GM12874 (cell line): ENCODE results near the gene CHERP.

Experiments
- CTCF ChIP-seq: IDR thresholded peaks from 2 replicates; pipeline ENCODE4 v1.5.1; 2011; ENCODE audit warnings: low read depth, mild to moderate bottlenecking, control low read depth, low read length, moderate library complexity; ENCODE audit not compliant: insufficient read depth

CHERP gene

GRCh38 chr19:16509141-16510061, 32.8 kb downstream of the CHERP start:
- no peak for TF ChIP-seq CTCF

- TF ChIP-seq CTCF, result no peak
These were observed 33.7 kb downstream of the CHERP start for GRCh38 chr19:16508546-16508945.

GRCh38 chr19:16506961-16507360, 35.3 kb downstream of the CHERP start:
- no peak for TF ChIP-seq CTCF

- TF ChIP-seq CTCF, result no peak
These were observed 38.0 kb downstream of the CHERP start for GRCh38 chr19:16504271-16504670.

GRCh38 chr19:16497837-16498236, 44.4 kb downstream of the CHERP start:
- no peak for TF ChIP-seq CTCF

- TF ChIP-seq CTCF, result no peak
These were observed 45.2 kb downstream of the CHERP start for GRCh38 chr19:16497042-16497441.

GRCh38 chr19:16496613-16496983, 45.6 kb downstream of the CHERP start:
- TF ChIP-seq CTCF, result no peak
